ENCODE results near the gene CCDC68. TPM values are rescaled to one million over a fixed set of nuclear protein-coding genes. Genes with fewer than 3 reads are reported as not detected.

CCDC68 gene
- total RNA-seq, 2 donors from 2014 or later, result 10.1 to 18.4 TPM

DNA sequence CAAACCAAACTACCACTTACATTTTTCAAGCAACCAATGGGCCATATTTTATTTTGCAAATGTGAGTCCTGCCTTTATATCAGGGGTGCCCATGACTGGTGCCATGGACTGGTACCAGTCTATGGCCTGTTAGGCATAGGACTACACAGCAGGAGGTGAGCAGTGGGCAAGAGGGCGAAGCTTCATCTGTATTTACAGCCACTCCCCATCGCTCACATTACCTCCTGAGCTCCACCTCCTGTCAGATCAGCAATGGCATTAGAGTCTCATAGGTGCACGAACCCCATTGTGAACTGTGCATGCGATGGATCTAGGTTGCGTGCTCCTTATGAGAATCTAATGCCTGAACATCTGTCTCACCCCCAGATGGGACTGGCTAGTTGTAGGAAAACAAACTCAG, 53.6 kb downstream of the CCDC68 start:
- TF ChIP-seq, protein P1, sequence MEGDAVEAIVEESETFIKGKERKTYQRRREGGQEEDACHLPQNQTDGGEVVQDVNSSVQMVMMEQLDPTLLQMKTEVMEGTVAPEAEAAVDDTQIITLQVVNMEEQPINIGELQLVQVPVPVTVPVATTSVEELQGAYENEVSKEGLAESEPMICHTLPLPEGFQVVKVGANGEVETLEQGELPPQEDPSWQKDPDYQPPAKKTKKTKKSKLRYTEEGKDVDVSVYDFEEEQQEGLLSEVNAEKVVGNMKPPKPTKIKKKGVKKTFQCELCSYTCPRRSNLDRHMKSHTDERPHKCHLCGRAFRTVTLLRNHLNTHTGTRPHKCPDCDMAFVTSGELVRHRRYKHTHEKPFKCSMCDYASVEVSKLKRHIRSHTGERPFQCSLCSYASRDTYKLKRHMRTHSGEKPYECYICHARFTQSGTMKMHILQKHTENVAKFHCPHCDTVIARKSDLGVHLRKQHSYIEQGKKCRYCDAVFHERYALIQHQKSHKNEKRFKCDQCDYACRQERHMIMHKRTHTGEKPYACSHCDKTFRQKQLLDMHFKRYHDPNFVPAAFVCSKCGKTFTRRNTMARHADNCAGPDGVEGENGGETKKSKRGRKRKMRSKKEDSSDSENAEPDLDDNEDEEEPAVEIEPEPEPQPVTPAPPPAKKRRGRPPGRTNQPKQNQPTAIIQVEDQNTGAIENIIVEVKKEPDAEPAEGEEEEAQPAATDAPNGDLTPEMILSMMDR (IDR thresholded peaks at IDR 0.05), result no peak
- ATAC-seq (ENCODE audit: insufficient number of reproducible peaks, low FRiP score, low read depth) (no peak), DNase-seq (ENCODE audit: low spot score) (no peak)
- Histone ChIP-seq H3K27ac (no peak overlapping the region), H3K4me1 (ENCODE audit: control insufficient read depth in 1 of 2, low read depth in 2 of 2) (no peaks in the 10 kb centered on the region), H3K9me3 (no peaks in the 10 kb centered on the region), H3K27me3 (replicated peaks; ENCODE audit: insufficient read depth) (no peaks in the 10 kb centered on the region), H3K4me3 (no peak overlapping the region), H3K36me3 (no peaks in the 10 kb centered on the region)

DNA sequence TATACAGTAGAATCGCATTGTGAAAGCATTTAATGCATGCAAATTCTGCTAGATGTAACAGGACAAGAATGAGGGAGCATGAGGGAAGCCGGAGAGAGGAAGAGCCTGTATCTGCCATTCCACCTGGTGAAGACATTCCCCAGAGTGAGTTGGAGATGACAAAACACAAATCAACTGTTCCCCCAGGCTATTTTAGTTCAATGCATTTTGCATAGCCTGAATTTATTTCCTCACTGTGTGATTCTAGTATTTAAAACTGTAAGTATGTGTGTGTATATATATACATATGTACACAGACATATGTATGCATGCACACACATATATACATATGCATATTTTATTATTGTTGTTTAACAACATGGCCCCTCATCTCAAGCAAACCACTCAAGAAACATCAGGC, 54.7 kb downstream of the CCDC68 start:
- ATAC-seq (ENCODE audit: insufficient number of reproducible peaks, low FRiP score, low read depth) (no peak), DNase-seq (ENCODE audit: low spot score) (no peak)
- TF ChIP-seq, protein P1 (IDR thresholded peaks at IDR 0.05), result no peak
- Histone ChIP-seq H3K27ac (no peak overlapping the region), H3K9me3 (no peaks in the 10 kb centered on the region), H3K4me1 (ENCODE audit: control insufficient read depth in 1 of 2, low read depth in 2 of 2) (no peaks in the 10 kb centered on the region), H3K27me3 (replicated peaks; ENCODE audit: insufficient read depth) (no peaks in the 10 kb centered on the region), H3K36me3 (no peaks in the 10 kb centered on the region), H3K4me3 (no peak overlapping the region)

DNA sequence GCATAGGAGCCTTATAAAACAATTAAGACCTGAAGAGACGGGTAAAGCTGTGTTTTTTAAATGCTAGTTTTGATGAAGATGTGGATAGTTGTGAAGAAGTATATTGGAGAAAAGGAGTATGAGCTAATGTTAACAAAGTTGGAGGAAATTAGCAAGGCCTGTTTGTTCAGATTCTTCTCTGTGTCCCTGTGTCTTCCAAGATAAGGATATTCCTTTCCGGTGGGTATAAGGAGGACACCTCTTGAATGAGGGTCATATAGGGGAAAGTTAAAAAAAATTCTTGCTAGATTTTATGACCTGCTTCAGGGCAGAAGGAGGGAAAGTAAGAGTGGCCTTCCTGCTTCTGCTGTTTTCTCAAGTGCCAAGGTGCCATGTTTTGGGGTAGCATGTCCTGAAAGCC, 59.0 kb downstream of the CCDC68 start:
- Histone ChIP-seq H3K4me3 (no peak overlapping the region), H3K27ac (no peak overlapping the region), H3K4me1 (ENCODE audit: control insufficient read depth in 1 of 2, low read depth in 2 of 2) (no peaks in the 10 kb centered on the region), H3K36me3 (no peaks in the 10 kb centered on the region), H3K27me3 (replicated peaks; ENCODE audit: insufficient read depth) (no peaks in the 10 kb centered on the region), H3K9me3 (no peaks in the 10 kb centered on the region)
- DNase-seq (ENCODE audit: low spot score) (no peak), ATAC-seq (ENCODE audit: insufficient number of reproducible peaks, low FRiP score, low read depth) (no peak)
- TF ChIP-seq, protein P1 (IDR thresholded peaks at IDR 0.05), result no peak

DNA sequence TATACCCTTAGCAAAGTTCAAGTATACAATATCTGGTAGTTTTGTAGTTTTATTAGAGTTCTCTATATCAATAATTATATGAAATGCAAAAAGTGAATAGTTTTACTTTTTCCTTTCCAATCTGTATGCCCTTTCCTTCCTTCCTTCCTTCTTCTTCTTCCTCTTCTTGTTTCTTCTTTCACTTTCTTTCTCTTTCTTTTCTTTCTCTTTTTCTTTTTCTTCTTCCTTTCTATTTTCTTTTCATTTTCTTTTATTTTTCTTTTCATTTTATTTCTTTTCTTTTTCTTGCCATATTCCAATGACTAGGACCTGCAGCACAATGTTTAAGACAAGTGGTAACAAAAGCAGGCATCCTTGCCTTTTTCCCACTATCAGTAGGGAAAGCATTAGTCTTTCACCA, 59.8 kb downstream of the CCDC68 start:
- Histone ChIP-seq H3K4me1 (ENCODE audit: control insufficient read depth in 1 of 2, low read depth in 2 of 2) (no peaks in the 10 kb centered on the region), H3K27ac (no peak overlapping the region), H3K9me3 (no peaks in the 10 kb centered on the region), H3K4me3 (no peak overlapping the region), H3K36me3 (no peaks in the 10 kb centered on the region), H3K27me3 (replicated peaks; ENCODE audit: insufficient read depth) (no peaks in the 10 kb centered on the region)
- TF ChIP-seq, protein P1 (IDR thresholded peaks at IDR 0.05), result no peak
- DNase-seq (ENCODE audit: low spot score) (no peak), ATAC-seq (ENCODE audit: insufficient number of reproducible peaks, low FRiP score, low read depth) (no peak)

DNA sequence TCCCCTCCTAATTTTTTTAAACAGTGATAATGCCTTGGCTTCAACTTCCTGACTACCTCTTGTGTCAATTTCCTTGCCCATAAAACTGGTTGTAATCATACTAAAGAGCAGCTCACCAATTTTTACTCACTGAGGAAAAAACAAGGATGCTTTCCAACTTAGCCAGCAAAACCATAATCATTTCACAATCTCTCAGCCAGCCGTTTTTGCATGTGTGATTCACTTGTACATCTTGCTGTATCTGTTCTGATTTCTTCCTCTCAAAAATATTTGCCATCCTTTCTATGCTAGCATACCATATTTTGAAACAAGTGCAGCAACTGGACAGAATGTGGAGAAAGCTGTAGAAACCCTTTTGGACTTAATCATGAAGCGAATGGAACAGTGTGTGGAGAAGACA, 70.3 kb downstream of the CCDC68 start:
- ATAC-seq (ENCODE audit: insufficient number of reproducible peaks, low FRiP score, low read depth) (no peak), DNase-seq (ENCODE audit: low spot score) (no peak)
- no peaks in the 10 kb centered on the region for H3K9me3 ChIP-seq
- no peaks in the 10 kb centered on the region for H3K36me3 ChIP-seq
- no peaks in the 10 kb centered on the region for H3K4me1 ChIP-seq (ENCODE audit: control insufficient read depth in 1 of 2, low read depth in 2 of 2)
- H3K27ac ChIP-seq, result no peak overlapping the region
- TF ChIP-seq, protein P1 (IDR thresholded peaks at IDR 0.05), result no peak
- H3K4me3 ChIP-seq, result no peak overlapping the region
- no peaks in the 10 kb centered on the region for H3K27me3 ChIP-seq (replicated peaks; ENCODE audit: insufficient read depth)

All from thoracic aorta (tissue), 2 donors.